Hematopoietic multipotent progenitor cell treated with erythropoietin and hydrocortisone succinate and interleukin-3 and kit ligand, for 17 days (in vitro differentiated cells): Measurements from ENCODE around the gene GABRG2.
"Not testable (repeated sequence)": the region's sequence is repeated elsewhere in the genome, so short reads cannot be mapped to it uniquely, and the experiment has no call there.

Experiments
- DNase-seq: peaks from one replicate; pipeline ENCODE4 v3.0.0-alpha.2; 2015; ENCODE audit warnings: low spot score

Gene GABRG2

GRCh38 chr5:162067655-162068411, at the start of gene GABRG2:
TSS of gene GABRG2 (plus strand) at chr5:162067773. CDS start at chr5:162068000, 227 bp downstream.
- DNase-seq, result no peak

DNA sequence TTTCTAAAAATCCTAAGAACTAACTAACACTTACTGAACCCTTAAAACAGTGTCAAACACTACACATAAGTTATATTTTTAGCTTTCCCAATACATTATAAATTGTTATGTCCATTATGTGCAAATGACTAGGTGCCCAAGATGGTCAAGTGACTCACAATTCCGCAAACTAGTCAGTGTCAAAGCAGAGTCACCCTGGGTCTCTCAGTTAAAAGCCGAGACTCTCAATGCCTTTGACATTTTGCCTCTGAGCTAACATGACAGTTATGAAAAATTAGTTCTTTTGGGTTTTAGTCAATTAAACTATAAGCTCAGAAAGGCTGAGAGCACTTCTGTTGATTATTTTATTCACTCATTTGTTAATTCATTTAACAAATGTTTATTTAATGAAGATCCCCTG, 42.3 kb upstream of the GABRG2 start:
- no peak for DNase-seq

- no peak for DNase-seq
These were observed 40.8 kb upstream of the GABRG2 start for GRCh38 chr5:162026803-162027202.

- DNase-seq, result no peak
These were observed 30.1 kb upstream of the GABRG2 start for GRCh38 chr5:162037431-162037830.

GRCh38 chr5:162047279-162047678, 20.3 kb upstream of the GABRG2 start:
- DNase-seq, result no peak

DNA sequence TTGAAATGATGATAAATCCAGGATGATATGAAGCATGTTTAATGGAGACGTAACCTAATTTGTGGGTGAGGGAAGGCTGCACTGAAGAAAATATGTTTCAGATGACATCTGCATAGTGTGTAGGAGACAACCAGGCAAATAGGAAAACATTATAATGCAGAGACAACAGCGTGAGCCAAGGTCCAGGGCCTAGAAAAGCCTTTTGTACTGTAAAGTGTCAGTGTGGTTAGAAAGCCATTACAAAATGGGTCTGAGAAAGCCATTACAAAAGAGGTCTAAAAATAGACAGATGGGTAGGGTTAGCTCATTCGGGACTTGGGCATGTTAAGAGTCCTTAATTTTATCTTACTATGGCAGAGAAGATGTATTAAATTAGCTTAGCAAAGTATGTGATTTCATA, 14.9 kb upstream of the GABRG2 start:
- DNase-seq, result no peak

DNA sequence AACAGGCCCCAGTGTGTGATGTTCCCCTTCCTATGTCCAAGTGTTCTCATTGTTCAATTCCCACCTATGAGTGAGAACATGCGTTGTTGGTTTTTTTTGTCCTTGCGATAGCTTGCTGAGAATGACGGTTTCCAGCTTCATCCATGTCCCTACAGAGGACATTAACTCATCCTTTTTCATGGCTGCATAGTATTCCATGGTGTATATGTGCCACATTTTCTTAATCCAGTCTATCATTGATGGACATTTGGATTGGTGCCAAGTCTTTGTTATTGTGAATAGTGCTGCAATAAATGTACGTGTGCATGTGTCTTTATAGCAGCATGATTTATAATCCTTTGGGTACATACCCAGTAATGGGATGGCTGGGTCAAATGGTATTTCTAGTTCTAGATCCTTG, 12.5 kb upstream of the GABRG2 start:
- DNase-seq, result not testable (repeated sequence)

- no peak for DNase-seq
These were observed 411 bp upstream of the GABRG2 start for GRCh38 chr5:162067162-162067561.

- DNase-seq, result no peak
These were observed 839 bp downstream of the GABRG2 start for GRCh38 chr5:162068412-162068811.

GRCh38 chr5:162068936-162069335, 1.4 kb downstream of the GABRG2 start:
- no peak for DNase-seq

- DNase-seq, result no peak
These were observed 11.2 kb downstream of the GABRG2 start for GRCh38 chr5:162078805-162079204.

DNA sequence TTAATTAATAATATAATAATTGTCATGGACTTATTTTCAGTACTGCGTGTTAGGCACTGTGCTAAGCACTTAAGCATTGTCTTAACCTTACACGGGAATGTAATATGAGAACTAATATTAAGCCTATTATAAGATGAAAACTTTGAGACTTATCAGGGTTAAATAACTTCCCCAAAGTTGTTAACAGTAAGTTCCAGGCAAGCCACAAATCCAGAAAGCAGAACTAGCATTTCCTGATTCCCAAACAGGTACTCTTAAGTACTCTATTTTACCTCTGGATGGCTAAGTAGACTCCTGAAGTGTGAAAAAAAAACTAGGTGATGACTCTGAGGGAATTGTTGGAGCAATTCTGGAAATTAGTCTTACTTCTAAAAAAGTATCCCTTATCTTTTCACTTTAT, 23.8 kb downstream of the GABRG2 start:
- DNase-seq, result no peak

GRCh38 chr5:162096448-162096847, 28.9 kb downstream of the GABRG2 start:
- DNase-seq, result no peak

DNA sequence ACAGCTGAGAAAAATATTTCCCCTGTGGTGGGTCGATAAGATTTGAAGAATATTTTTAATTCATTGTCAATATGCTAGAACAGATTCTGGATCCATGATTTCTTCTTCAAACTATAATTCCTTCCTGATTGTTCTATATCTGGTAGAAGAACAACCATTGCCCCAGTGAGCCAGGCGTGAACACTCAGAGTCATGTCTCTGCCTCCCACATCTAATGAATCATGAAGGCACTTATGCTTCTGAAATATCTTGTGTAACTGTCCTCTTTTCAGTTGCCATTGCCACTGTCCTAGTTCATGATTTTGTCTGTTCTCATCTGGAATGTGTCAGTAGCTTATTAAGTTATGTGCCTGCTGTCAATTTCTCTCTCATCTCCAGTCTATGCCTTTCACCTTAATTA, 40.0 kb downstream of the GABRG2 start:
- no peak for DNase-seq

DNA sequence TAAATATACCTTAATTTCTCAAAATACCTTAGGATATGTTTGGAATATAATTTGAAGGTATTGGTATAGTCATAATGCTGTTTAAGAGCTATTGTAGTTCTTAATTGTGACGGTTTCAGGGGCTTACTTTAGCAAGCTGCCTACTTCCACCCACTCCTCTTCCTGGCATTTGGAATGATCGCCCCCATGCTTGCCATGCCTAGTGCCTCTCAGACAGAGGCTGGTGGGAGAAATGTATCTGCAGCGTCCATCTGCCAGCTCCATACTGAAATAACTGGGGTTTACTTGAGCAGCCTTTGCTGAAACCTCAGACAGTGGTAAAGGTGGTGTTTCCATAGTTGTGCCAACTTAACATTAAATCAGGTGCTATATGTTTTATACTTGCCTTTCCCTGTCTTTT, 52.2 kb downstream of the GABRG2 start:
- no peak for DNase-seq

GRCh38 chr5:162128117-162128516, 60.5 kb downstream of the GABRG2 start:
- DNase-seq, result no peak

DNA sequence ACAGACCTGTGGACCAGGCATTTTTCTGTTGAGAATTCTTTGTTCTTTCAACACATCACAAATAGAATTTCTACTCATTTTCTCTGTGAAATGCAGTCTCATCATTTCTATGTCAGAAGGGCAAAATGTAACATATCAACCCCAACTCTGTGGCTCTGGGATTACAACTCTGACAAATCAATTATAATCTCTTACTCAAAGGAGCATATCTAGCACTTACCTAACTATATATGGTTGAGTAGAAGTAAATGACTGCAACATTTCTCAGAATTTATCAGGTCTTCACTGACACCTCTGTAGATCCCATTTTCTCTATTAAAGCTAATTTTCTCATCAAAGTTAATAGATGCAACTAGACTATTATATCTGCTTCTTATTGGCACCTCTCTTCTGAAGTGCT, 64.8 kb downstream of the GABRG2 start:
- no peak for DNase-seq

DNA sequence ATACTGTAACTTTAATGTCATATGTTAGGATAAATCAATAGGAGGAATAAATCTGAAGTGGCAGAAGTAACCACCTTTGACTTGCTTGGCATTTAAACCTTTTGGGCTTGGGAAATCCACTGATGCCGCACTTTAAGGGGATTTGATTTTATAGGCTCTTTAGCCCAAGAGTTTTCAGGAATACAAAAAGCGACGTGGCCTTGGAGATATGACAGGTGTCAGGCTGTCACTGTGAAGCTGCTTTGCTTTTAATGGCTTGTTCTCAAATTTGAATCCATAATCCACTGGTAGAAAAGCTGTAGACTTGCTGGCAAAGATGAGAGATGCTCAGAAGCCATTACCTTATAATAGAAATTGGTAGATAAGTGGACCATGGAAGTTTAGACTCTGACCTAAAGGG, 71.6 kb downstream of the GABRG2 start:
- DNase-seq, result no peak

DNA sequence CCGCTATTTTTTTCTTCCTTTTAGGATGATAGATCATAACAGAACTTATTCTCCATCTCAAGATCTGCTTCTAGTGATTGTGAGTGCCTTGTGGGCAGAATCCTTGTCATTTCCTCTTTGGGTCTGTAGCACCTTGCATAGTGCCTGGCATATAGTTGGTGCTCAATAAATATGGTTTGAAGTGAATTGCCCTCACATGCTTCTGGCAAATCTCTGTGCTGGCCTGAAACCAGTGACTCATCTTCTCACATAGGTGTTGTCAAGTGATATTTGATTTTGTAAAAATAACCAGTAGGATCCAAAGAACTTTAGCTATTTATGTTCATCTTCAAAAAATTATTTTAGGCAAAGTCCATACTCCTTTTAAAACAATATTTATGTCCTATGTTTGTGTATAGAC, 86.7 kb downstream of the GABRG2 start:
- no peak for DNase-seq

- DNase-seq, result no peak
These were observed 92.8 kb downstream of the GABRG2 start for GRCh38 chr5:162160401-162160800.

- DNase-seq, result no peak
These were observed 96.1 kb downstream of the GABRG2 start for GRCh38 chr5:162163663-162164062.

DNA sequence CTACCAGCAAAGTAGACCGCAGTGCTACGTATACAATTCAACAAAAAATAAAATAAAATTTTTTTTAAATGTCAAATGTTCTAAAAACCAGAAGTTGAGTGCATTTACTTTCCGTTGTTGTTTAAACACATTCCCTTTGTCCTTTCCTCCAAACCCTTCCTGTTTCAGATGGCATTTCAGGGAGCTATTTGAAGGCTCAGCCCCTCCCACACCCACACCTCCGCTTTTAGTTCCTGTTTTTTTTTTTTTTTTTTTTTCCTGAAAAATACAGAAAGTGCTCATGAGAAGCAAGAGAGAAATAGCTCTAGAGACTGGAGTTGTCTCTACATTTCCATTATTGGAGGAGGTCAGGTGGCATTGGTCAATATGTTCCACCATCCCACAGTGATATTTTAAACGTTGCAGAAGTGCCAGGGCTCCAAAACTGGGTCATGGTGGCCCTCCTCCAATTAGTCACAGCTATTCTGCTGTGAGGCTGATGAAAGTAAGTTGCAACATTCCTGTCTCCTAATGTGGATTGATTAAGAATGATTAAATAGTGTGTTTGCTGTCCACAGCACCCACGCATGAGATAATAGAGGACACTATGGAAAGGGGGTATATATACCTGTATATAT, 106.9 kb downstream of the GABRG2 start:
- DNase-seq, result no peak

DNA sequence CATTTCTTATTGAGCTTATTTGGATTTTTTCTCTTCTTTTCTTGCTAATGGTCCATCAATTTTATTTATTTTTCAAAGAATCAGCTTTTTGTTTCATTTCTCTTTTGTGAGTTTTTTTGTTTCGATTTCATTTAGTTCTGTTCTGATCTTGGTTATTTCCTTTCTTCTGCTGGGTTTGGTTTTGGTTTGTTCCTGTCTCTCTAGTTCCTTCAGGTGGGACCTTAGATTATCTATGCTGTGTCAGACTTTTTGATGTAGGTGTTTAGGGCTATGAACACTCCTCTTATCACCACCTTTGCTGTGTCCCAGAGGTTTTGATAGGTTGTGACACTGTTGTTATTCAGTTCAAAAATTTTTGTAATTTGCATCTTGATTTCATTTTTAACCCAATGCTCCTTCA, 119.8 kb downstream of the GABRG2 start:
- DNase-seq, result no peak

- no peak for DNase-seq
These were observed 122.1 kb downstream of the GABRG2 start for GRCh38 chr5:162189719-162190118.
